ENCODE results near the gene TACC3. TPM values are rescaled to one million over a fixed set of nuclear protein-coding genes. Genes with fewer than 3 reads are reported as not detected.

Gene TACC3
- polyA plus RNA-seq, 4 donors = 36.8 to 55.0 (median 46.6) TPM

DNA sequence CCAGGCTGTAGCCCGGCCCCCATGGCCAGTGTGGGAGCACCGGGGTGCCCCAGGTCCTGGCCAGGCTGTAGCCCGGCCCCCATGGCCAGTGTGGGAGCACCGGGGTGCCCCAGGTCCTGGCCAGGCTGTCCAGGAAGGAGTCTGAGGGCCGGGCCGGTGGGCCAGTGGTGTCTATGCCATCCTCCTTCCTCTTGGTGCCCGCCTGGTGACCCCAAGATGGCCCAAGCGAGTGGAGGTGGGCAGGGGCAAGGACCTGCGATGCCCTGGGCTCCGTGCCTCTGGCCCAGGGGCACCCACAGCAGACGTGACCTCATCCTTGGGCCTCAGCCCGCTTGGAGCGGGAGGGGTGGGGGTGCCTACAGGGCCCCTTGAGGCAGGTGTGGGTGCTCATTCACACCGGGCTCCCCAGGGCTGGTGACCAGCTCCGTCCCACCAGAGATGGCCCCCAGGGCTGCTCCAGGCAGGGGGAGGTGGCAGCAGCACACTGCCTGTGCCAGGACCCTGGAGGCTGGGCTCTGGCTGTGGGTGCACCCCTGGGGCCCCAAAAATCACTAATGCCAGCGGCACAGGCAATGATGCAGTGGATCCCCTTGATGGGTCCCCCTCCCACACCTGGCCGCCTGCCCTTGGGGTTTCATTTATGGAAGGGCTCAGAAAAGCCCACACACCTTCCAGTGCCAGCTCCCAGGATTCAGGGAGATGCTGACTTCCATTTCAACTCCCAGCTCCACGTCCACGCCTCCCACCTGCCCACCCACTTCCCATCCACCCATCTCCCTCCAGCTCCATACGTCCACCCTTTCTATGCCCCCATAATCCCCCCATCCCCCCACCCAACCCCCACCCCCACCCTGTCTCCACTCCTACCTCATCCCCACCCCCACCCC lies 35.8 kb downstream of the TACC3 start:
- no peak for DNase-seq (ENCODE audit: low read depth in 4 of 4, low spot score in 2 of 4)

DNA sequence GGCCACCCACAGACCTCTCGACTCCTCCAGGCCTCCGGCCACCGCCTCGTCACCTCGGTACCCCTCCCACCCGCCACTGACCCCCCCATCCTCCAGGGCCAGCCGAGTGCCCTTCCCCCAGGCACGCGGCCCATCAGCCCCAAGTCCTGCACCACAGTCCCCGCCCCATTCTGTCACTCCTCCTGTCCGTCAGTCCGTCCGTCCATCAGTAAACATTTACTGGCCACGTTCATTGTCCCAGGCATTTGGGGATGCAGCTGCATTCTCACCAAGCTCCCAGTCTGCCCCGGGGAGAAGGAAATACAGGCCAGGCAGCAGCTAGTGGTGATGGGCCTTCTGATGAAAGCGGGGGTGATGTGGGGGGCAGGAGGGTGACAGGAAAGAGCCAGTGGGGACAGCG lies 36.5 kb downstream of the TACC3 start:
- no peak for DNase-seq (ENCODE audit: low read depth in 4 of 4, low spot score in 2 of 4)

DNA sequence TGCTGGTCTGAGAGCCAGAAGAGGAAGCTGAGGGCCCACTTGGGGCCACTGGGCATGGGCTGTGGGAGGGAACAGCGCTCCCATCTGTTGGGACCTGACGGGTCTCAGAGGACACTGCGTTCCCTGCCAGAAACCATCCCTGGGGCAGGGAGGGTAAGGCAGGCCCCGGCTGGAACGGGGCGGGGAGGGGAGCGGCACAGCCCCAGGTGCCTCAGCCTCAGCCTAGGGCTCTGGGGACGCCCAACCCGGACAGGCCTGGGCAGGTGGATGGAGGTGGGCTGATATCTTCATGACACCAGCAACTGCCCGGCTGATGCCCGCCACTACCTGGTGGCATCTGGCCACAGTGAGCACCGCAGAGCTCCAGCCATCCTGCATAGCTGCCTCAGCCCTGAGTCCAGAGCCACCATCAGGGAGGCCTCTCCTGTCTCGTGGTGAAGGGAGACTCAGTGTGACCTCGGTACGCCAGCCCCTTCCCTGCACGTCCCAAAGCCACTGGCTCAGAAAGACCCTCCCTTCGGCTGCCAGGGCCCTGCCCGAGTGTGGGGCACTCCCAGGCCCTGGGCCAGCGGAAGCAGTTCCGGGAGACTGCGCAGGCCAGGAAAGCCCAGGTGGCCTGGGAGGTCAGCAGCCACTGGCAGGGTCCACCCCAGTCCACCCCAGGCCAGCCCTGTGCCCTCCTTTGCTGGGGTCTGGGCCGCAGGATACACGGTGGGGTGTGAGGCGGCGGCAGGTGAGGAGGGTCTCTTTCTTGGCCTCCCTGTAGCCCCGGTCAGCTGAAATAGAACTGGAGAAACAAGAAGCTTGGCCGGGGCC lies 37.2 kb downstream of the TACC3 start:
- no peak for DNase-seq (ENCODE audit: low read depth in 4 of 4, low spot score in 2 of 4)

DNA sequence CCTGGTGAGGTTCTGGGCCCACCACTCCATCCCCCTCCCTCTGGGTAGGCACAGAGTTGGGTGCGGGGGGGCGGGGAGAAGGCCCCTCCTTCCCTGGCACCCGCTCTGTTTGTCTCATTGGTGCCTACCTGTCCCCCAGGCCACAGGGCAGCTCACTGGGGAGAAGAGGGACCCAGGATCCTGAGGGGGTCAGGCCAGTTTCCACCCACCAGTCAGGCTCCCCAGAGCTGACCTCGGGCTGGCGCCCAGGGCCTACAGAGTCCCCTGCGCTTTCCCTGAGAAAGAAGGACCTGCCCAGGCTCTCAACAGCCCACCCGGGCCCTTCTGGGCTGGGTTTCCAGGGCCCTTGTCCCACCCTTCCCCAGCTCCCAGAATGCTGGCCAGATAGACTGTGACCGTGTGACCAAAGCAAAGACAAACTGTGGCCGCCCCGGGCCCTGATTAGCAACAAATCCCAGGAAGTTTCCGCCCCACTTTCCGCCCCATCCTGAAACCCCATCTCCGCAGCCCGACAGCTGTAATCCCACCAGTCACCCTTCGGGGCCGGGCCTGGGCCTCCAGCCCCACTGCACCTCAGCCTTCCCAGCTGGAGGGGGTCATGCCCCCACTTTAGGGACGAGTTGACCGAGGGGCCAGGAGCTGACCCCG lies 38.0 kb downstream of the TACC3 start:
- DNase-seq (ENCODE audit: low read depth in 4 of 4, low spot score in 2 of 4) = no peak

DNA sequence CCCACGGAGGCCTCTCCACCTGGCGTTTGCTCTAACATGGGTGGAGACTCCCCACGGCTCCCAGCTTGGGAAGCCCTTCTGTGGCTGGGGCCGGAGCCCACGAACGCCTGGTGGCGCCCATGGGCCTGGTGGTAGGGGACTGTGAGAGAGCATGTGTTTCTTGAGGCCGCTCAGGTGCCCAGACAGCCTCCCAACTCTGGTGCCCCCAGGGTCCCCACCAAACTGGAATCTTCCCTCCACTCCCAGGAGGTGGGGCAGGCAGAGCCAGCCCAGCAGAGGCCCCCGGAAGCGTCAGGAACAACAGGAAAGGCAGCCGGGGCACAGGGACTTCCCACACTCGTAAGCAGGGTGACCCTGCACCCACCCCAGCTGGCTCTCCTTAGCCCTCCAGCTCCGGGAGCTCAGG lies 38.5 kb downstream of the TACC3 start:
- no peak for DNase-seq (ENCODE audit: low read depth in 4 of 4, low spot score in 2 of 4)

DNA sequence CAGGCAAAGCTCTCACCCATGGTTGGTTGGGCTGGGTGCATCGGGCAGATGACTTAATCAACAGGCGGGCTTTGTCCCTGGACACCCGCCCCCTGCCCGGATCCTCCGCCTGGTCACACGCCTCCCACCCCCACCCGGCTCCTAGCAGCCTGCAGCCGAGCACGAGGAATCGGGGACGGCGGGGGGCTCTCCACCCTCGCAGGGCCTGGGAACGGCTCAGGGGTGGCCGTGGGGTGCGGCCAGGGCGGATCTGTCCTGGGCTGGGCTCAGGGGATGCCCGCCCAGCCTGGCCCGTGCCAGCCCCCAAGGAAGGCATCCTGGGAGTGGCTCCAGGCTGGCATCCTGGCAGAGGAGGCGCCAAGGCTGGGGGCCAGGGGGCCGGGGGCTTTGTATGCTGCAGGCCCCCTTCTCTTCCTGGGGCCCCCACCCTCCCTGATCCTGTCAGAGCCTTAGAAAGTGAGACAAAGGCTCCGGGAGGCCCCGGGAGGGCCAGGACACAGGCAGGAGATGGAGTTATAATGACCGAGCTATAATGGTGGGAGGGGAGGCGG lies 39.3 kb downstream of the TACC3 start:
- DNase-seq (ENCODE audit: low read depth in 4 of 4, low spot score in 2 of 4) = no peak

DNA sequence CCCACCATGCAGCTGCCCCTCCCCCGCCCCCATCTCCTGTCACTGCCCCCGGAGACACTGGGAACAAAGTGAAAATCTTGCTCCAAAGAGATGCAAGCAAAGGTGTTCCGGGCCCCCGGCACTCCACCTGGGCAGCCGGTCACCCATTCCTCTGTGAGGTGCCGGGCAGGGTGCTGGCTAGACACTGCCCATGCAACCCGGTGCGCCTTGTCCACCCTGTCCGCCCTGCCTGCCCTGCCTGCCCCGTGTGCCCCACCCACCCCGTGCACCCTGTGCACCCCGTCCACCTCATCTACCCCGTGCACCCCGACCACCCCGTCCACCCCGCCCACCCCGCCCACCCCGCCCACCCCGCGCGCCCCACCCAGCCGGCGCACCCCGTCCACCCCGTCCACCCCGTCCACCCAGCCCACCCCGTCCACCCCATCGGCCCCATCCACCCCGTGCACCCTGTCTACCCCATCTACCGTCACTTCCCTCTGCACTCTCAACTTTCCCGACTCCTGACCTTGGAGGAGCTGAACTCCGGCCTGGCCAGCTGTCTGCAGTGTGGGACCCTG lies 39.9 kb downstream of the TACC3 start:
- DNase-seq (ENCODE audit: low read depth in 4 of 4, low spot score in 2 of 4) = no peak

DNA sequence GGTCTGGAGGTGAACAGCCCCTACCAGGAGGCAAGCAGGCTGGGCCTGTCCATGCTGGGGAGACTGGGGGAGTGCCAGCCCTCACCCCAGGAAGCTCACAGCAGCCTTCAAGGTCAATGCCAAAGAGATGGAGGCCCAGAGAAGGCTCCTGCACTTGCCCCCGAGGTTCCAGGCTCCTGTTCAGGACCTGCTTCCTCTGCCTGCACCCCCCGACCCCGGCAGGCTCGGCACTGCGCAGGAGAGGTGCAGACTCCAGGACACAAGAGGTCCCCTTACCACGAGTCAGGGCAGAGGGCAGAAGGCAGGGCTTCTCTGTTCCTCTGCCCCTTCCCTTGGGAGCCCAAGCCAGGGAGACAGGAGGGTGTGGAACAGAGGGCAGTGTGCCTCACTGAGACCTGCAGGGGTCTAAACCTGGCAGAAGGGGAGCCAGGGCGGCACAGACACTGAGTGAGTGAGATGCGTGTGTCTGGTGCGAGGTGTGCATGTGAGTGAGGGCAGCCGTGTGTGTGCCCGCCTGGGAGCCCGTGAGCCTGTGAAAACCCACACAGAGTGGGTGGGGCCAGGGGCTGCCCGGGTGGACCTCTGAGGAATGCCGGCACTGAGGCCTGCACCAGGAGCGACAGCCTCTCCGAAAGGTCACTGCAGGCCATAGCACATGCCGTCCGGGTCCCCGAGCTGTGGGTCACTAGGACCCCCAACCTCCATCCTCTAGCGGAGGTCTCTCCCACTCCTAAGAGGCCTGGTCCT lies 41.1 kb downstream of the TACC3 start:
- DNase-seq (ENCODE audit: low read depth in 4 of 4, low spot score in 2 of 4) = no peak

DNA sequence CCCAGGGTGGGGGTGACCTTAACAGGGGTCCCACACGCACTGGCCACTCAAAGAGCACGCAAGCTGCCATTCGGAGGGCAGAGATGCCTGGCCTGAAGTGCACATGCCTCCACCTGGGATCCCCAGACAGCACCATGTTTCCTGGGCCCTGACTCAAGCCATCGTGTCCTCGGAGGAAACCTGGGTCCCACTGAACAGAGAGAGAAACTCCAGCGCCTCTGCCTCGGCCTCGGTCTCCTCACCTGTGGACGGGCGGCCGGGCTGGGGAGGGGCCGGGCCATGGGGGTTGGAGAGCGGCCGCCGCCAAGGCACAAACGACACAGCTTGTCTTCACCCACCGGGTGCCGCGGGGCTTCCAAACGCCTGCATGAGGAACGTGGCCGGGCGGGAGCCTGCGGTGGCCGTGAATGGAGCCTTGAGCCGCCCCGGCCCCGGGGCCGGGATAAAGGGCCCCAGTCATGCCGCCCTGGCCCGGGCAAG lies 41.8 kb downstream of the TACC3 start:
- no peak for DNase-seq (ENCODE audit: low read depth in 4 of 4, low spot score in 2 of 4)

DNA sequence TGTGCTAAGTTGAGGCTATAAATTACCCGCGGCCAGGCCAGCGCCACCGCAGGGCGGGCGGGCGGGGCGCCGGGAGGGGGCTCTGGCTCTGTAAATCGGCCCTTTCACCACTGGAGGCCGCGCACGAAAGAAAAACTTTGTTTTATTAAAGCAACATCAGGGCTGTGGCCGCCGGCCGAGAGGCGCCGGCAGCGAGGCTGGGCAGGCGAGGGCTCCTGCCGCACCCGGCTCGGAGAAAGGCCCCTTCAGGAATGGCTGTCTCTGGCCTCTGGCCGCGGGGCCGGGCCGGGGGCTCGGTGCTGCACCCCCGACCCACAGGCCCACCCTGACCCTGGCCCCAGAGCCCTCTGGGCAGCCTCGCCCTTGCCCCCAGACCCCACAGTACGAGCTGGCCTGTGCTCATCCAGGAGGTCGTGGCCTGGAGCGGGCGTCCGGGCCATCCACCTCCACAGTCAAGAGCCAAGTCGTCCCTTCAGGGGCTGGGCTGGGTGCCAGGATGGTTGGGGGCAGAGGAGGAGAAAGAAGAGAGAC lies 42.3 kb downstream of the TACC3 start:
- DNase-seq (ENCODE audit: low read depth in 4 of 4, low spot score in 2 of 4) = no peak

DNA sequence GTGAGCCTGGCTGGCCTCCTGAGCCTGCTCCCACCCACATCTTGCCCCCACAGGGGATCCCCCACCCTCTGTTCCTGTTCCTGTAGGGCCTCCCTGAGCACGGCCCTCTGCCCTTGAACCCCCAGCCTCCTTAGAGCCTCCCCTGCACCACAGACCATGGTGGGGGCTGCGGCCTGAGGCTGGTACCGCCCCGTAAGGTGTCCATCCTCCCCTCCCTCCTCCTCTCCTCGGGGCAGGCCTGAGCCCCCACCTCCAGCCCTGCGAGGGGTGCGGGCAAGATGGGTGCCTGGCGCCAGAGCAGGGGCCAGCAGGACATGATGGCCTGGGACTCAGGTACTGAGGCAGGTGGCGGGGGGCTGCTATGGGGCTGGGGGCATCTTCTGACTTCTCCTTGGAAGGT lies 43.3 kb downstream of the TACC3 start:
- no peak for DNase-seq (ENCODE audit: low read depth in 4 of 4, low spot score in 2 of 4)

DNA sequence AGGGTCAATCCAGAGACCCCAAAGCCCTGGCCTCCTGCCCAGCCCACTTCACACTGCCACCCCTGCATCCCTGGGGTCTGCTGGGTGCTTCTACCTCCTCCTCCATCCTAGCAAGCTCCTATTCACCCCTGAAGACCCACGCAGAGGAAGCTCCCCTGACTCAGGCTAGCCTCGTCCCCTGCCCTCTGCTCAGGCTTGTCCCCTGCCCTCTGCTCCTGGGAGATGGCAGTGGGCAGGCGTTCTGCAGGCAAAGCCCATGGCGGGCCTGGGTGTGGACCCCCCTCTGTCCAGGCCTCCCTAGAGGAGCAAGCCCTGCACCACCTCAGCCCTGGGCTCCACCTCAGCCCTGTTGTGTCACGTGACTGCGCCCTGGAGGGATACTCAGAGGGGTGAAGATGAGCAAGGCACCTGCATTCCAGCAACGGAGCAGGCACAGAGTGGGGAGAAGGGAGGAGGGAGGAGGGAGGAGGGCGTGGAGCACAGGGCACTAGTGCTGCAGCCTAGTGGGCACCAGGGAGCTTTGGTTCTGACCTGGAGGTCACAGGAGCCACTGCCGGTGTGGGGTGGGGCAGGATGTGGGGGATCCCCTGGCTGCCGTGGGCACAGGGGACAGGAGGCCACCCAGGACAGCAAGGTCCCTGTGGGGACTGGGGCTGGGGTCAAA lies 44.2 kb downstream of the TACC3 start:
- DNase-seq (ENCODE audit: low read depth in 4 of 4, low spot score in 2 of 4) = no peak

DNA sequence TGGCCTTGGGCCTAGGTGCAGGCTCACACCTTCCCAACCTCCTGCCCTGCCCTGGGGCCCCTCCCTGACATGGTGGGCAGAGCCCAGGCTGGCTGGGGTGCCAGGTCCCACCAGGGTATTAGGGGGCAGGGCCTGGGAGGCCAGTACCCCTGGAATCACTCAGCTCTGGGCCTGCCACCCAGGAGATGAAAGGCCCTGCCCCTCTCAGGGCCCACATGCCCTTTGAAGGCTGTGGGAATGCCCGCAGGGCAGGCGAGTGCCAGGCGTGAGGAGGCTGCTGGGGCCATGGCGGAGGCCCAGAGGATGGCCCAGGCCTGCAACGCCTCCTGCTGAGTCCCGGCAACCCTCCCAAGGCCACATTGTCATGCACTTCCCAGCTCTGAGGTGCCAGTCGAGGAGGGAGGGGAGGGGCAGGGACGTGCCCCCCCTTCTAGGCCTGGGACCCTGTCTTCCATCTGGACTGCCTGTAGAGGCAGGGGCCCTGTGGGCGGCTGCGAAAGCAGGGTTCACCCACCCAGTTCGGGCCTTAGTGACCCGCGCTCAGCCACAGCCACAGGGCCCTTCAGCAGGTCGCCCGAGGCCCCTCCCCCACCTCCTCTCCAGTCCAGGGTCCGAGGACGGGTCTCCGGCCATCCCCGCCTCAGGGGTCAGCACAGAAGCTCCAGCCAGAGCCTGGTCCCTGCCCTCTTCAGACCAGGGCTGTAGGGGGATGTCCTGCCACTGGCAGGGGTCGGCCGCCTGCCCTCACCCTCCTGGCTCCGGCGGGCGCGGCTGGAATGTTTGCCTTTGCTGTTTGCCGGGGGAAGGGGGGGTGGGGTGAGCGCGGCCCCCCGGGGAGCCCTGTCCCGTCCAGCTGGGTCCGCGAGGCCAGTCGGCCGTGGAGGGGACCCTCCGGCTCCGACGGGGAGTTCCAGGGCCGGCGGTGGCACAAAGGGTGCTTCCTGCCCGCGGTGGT lies 45.1 kb downstream of the TACC3 start:
- DNase-seq (ENCODE audit: low read depth in 4 of 4, low spot score in 2 of 4) = no peak

DNA sequence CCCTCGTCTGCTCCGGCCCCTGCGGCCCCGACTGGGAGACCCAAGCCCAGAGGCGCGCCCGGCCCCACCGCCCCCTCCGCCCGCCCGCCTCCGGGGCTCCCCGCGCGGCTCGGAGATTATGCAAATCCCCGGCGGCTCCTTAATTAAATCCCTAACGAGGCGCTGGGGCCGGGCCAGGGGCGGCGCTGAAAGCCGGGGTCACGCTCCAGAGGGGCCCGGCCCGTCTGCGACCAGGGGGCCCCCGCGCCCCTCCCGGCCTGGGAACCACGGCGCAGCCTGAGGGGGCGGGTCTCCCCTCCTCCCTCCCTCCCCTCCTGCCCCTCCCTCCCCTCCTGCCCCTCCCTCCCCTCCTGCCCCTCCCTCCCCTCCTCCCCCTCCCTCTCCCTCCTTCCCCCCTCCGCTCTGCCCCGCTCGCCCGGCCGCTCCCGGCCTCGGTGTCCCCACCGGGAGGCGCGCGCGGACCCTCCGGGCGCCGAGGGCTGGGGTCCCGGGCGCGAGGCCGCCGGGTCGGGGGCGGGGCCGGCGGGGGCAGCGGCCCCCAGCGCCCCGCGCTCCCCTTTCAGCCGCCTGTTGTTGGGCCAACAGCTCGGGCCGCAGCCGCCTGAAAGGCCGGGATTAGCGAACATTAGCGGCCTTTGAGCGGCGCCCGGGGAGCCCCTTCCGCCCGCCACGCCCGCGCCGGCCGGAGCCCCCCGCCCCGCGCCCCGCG lies 45.9 kb downstream of the TACC3 start:
- no peak for DNase-seq (ENCODE audit: low read depth in 4 of 4, low spot score in 2 of 4)

DNA sequence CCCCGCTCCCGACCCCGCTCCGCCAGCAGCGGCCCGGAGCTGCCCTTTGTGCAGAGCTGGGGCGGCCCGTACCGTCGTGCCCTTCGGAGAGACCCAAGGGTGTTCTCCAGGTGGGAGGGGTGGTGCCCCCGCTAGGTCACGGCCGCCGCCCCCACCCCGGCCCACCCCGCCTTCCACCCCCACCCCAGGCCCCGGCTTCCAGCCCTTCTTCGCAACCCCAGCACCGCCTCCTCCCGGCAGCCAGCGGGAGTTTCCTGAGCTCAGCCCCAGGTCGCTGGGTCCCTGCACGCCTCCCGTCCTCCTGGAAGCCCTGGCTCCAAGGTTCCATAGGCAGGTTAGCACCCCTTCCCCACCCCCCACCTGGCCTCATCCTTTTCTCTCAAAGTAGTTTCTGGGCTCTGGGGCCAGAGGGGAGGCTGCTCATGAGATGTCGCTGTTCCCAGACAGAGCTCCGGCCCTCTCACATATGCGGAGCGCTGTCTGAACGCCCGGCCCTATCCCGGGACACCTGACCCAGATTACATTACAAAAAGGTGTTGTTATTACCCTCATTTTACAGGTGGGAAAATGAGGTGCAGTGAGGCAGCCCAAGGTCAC lies 46.5 kb downstream of the TACC3 start:
- no peak for DNase-seq (ENCODE audit: low read depth in 4 of 4, low spot score in 2 of 4)

DNA sequence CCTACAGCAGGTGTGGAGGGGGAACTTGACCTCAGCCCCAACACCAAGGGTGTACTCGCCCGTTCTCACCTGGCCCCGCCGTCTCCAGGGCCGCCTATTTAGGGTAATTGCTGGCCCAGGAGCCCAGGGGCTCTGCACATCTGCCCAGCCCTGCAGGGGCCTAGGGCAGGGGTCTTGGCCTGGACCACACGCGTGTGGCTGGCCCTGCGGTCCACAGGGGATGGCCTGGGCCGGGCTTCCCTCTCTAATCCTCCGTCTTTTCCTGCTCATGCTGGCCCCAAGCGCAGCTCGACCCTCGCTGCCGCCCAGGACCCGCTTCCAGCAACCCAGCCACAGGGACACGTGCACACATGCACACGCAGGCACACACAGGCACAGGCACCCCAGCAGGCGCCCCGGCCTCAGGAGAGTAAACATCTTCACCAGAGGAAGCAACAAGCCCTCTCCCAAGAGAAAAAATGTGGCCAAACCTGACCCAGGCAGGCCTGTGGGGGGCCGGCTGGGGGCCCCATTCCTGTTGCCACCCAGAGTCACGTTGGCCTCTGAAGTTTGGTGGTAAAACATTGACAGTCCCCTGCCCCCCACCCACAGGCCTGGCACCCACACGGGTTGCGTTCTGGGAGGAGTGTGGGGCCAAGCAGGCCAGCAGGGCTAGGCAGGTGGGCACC lies 47.2 kb downstream of the TACC3 start:
- DNase-seq (ENCODE audit: low read depth in 4 of 4, low spot score in 2 of 4) = no peak
